Measurements from ENCODE around the gene ANLN. TPM values are rescaled to one million over a fixed set of nuclear protein-coding genes. Genes with fewer than 3 reads are reported as not detected.

Gene ANLN
- total and polyA plus RNA-seq, 9 of the 15 experiments (the other 6 are each of a cell fraction or from before 2014, with no cell fraction given), result 18.1 to 66.2 (median 38.7) TPM

DNA sequence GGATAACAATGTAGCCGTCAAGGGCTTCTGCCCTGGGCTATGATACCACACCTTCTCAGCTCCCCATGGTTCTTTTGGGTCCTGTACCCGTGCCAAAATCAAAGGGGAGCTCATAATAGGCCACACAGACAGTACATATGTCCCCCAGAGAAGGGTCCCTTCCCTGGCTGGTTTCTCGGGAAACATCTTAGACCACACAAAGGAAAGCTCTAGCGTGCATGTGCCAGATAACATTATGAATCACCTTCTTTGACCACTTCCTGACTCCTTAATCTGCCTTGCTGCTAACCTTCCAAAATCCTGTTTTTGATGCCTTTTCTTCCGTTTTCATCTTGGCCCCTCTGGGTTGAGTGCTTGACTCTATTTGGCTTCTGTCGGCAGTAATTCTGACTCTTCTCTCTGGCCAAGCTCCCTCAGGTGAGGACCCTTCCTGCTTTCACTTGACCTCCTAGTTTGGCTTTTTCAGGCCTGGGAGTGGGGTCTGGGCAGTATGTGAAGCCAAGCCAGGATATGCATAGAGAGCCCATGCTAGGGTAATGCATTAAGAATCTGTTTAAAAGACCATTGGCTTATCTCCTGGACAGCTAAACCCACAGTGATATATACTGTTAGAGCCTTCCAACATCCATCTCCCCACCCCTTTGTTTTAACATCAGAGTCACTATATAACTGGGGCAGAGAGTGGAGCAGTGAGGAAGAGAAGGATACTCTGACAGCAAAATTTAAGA, 84.8 kb downstream of the ANLN start (continued):
- TF ChIP-seq, protein P1, sequence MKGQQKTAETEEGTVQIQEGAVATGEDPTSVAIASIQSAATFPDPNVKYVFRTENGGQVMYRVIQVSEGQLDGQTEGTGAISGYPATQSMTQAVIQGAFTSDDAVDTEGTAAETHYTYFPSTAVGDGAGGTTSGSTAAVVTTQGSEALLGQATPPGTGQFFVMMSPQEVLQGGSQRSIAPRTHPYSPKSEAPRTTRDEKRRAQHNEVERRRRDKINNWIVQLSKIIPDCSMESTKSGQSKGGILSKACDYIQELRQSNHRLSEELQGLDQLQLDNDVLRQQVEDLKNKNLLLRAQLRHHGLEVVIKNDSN (CRISPR knock-in tag; IDR thresholded peaks at IDR 0.05), result no peak
- no peak for TF ChIP-seq ZNF79 (CRISPR knock-in tag; IDR thresholded peaks at IDR 0.05; ENCODE audit: low read depth)
- TF ChIP-seq KLF1 (tag; IDR thresholded peaks at IDR 0.05), result no peak
- TF ChIP-seq TEAD4 (IDR thresholded peaks at IDR 0.05; ENCODE audit: low read length), result peak; percentile 90
- no peak for TF ChIP-seq TEAD4 (CRISPR knock-in tag; IDR thresholded peaks at IDR 0.05; ENCODE audit: borderline replicate concordance)
- no peak for TF ChIP-seq NR1H2 (CRISPR knock-in tag; IDR thresholded peaks at IDR 0.05)
- no peak for TF ChIP-seq ARHGAP35 (IDR thresholded peaks at IDR 0.05; ENCODE audit: partially characterized antibody)
- TF ChIP-seq, protein P2, sequence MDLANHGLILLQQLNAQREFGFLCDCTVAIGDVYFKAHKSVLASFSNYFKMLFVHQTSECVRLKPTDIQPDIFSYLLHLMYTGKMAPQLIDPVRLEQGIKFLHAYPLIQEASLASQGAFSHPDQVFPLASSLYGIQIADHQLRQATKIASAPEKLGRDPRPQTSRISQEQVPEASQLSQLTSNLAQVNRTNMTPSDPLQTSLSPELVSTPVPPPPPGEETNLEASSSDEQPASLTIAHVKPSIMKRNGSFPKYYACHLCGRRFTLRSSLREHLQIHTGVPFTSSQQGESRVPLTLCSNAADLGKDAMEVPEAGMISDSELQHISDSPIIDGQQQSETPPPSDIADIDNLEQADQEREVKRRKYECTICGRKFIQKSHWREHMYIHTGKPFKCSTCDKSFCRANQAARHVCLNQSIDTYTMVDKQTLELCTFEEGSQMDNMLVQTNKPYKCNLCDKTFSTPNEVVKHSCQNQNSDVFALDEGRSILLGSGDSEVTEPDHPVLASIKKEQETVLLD (IDR thresholded peaks at IDR 0.05), result no peak
- TF ChIP-seq, protein P3, sequence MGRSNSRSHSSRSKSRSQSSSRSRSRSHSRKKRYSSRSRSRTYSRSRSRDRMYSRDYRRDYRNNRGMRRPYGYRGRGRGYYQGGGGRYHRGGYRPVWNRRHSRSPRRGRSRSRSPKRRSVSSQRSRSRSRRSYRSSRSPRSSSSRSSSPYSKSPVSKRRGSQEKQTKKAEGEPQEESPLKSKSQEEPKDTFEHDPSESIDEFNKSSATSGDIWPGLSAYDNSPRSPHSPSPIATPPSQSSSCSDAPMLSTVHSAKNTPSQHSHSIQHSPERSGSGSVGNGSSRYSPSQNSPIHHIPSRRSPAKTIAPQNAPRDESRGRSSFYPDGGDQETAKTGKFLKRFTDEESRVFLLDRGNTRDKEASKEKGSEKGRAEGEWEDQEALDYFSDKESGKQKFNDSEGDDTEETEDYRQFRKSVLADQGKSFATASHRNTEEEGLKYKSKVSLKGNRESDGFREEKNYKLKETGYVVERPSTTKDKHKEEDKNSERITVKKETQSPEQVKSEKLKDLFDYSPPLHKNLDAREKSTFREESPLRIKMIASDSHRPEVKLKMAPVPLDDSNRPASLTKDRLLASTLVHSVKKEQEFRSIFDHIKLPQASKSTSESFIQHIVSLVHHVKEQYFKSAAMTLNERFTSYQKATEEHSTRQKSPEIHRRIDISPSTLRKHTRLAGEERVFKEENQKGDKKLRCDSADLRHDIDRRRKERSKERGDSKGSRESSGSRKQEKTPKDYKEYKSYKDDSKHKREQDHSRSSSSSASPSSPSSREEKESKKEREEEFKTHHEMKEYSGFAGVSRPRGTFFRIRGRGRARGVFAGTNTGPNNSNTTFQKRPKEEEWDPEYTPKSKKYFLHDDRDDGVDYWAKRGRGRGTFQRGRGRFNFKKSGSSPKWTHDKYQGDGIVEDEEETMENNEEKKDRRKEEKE (IDR thresholded peaks at IDR 0.05; ENCODE audit: borderline replicate concordance in 1 of 2, control insufficient read depth in 1 of 2, low read depth in 2 of 2, low read length in 1 of 2), result no peak
- TF ChIP-seq POU5F1 (IDR thresholded peaks at IDR 0.05; ENCODE audit: borderline replicate concordance, low read depth, low read length, partially characterized antibody), result no peak
- TF ChIP-seq, protein P4, sequence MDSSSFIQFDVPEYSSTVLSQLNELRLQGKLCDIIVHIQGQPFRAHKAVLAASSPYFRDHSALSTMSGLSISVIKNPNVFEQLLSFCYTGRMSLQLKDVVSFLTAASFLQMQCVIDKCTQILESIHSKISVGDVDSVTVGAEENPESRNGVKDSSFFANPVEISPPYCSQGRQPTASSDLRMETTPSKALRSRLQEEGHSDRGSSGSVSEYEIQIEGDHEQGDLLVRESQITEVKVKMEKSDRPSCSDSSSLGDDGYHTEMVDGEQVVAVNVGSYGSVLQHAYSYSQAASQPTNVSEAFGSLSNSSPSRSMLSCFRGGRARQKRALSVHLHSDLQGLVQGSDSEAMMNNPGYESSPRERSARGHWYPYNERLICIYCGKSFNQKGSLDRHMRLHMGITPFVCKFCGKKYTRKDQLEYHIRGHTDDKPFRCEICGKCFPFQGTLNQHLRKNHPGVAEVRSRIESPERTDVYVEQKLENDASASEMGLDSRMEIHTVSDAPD (CRISPR knock-in tag; IDR thresholded peaks at IDR 0.05), result no peak
- TF ChIP-seq JUN (IDR thresholded peaks at IDR 0.05; ENCODE audit: borderline replicate concordance, low read depth, low read length), result peak; percentile 68; the same call in 1 of the 2 replicates
- no peak for TF ChIP-seq JUN (CRISPR knock-in tag; IDR thresholded peaks at IDR 0.05; ENCODE audit: borderline replicate concordance)
- no peak for TF ChIP-seq HNRNPL (IDR thresholded peaks at IDR 0.05; ENCODE audit: low read depth, low read length)
- TF ChIP-seq PHTF2 (CRISPR knock-in tag; IDR thresholded peaks at IDR 0.05), result no peak
- TF ChIP-seq, protein P5, sequence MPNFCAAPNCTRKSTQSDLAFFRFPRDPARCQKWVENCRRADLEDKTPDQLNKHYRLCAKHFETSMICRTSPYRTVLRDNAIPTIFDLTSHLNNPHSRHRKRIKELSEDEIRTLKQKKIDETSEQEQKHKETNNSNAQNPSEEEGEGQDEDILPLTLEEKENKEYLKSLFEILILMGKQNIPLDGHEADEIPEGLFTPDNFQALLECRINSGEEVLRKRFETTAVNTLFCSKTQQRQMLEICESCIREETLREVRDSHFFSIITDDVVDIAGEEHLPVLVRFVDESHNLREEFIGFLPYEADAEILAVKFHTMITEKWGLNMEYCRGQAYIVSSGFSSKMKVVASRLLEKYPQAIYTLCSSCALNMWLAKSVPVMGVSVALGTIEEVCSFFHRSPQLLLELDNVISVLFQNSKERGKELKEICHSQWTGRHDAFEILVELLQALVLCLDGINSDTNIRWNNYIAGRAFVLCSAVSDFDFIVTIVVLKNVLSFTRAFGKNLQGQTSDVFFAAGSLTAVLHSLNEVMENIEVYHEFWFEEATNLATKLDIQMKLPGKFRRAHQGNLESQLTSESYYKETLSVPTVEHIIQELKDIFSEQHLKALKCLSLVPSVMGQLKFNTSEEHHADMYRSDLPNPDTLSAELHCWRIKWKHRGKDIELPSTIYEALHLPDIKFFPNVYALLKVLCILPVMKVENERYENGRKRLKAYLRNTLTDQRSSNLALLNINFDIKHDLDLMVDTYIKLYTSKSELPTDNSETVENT (CRISPR knock-in tag; IDR thresholded peaks at IDR 0.05), result no peak
- peak; percentile 60; the same call in 1 of the 2 replicates for TF ChIP-seq EP300 (IDR thresholded peaks at IDR 0.05; ENCODE audit: low read length)
